Measurements from ENCODE around the gene MED12L. TPM values are rescaled to one million over a fixed set of nuclear protein-coding genes. Genes with fewer than 3 reads are reported as not detected.

The MED12L gene
- total and polyA plus RNA-seq, 8 donors, result 0.08 to 0.88 (median 0.45) TPM

DNA sequence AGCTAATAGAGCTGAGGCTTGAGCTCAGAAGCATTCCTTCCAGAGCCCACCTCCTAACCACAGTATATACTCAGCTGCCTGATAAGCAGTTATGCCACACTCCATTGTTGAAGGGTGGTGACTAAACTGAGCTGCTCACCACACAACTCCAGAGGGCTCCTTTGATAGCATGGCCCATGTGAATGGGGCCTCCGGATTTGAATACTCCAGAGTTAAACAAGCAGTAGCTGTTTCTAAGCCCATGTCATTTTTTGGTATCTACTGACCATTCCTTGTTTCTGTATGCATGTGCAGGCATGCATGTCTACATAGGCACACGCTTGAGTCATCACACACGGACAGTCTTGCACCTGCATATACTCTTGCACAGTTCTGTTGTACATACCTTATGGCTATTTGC is 346.5 kb downstream of the MED12L start:
- FAIRE-seq, result no peak

DNA sequence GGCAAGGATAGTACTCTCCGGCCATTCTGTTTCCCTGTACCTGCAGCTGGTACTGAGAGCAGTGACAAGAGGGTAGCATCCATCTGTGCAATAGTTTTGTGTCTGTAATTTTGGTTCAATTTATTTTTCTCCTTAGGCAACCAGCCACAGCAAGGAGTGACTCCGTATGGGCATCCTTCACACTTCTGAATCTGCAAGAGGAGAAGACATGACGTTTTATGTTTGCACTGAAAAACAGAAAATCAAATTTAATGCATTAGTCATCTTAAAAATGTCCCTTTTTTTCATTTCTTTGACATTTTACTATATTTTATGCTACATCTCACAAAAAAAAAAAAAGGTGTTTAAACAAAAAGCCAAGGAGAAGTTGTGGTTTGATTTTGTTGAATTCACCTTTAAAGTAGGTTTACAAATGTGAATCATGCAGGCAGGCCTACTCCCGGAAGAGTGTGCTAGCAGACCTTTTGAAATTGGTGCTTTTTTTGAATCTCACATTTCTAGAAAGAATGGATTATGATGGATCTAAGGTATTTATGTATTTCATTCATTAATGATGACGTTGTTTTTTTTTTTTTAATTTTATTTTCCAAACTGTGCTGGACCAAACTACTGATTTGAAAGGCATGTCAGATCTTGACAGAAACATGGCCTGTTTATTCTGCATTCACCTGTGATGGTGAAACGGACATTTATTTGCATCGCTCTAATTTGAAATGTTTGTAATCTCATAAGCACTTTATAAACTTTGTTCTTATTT is 347.3 kb downstream of the MED12L start:
- TF ChIP-seq, protein P1, sequence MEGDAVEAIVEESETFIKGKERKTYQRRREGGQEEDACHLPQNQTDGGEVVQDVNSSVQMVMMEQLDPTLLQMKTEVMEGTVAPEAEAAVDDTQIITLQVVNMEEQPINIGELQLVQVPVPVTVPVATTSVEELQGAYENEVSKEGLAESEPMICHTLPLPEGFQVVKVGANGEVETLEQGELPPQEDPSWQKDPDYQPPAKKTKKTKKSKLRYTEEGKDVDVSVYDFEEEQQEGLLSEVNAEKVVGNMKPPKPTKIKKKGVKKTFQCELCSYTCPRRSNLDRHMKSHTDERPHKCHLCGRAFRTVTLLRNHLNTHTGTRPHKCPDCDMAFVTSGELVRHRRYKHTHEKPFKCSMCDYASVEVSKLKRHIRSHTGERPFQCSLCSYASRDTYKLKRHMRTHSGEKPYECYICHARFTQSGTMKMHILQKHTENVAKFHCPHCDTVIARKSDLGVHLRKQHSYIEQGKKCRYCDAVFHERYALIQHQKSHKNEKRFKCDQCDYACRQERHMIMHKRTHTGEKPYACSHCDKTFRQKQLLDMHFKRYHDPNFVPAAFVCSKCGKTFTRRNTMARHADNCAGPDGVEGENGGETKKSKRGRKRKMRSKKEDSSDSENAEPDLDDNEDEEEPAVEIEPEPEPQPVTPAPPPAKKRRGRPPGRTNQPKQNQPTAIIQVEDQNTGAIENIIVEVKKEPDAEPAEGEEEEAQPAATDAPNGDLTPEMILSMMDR (IDR thresholded peaks at IDR 0.05), result no peak
- Histone ChIP-seq H3K4me3 (no peak overlapping the region), H3K36me3 (no peaks in the 10 kb centered on the region), H3K9me3 (no peaks in the 10 kb centered on the region), H3K4me1 (no peaks in the 10 kb centered on the region), H3K27me3 (no peaks in the 10 kb centered on the region), H3K27ac (no peak overlapping the region)
- DNase-seq (no peak), FAIRE-seq (no peak), ATAC-seq (no peak)
- 79 to 81% methylated on average over 7 of the region's 7 CpGs for WGBS, 2 donors
- intact Hi-C loops (cut with DNase I), result no loop called here

More for the DNA sequence above, 346.5 kb downstream of the MED12L start:
- Histone ChIP-seq H3K36me3 (no peaks in the 10 kb centered on the region), H3K27ac (no peak overlapping the region), H3K4me1 (no peaks in the 10 kb centered on the region), H3K4me3 (no peak overlapping the region), H3K27me3 (no peaks in the 10 kb centered on the region), H3K9me3 (no peaks in the 10 kb centered on the region)
- DNase-seq (no peak), ATAC-seq (no peak)
- 86 to 89% methylated on average over 3 of the region's 3 CpGs for WGBS, 2 donors
- intact Hi-C loops (cut with DNase I), result no loop called here
- TF ChIP-seq, protein P1 (IDR thresholded peaks at IDR 0.05), result no peak

DNA sequence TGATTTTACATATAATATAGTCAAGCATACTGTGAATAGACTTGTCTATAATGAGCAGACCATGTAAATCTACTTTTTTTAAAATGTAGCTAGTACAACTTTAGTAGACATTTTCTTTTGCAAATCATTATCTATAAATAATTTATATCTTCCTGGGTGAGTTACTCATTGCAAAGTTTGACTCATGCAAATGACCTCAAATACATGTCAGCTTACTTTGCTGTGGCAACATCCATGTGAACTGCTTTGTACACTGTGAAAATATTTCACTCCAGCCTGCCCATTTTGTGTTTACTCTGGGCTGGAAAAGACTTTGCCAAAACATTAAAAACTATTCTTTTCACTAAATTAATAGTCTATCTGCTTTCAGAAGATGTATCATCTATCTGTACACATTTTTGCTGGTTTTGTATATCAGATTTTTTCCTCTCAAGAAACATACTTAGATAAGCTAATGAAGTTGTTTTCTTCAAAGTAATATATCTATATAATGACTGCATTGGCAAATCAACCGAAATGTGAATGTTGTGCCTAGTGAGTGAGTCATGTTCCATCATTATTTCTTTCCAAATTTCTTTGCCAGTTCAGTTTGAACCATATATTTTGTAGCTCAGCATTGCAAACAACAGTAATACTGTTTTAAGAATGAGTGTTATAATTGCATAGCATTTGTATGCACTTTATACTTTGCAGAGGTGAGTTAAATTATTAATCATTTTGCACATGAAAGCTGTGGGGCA is 348.9 kb downstream of the MED12L start:
- TF ChIP-seq, protein P1 (IDR thresholded peaks at IDR 0.05), result no peak
- 30 to 33% methylated on average over 1 of the region's 1 CpG for WGBS, 2 donors
- Histone ChIP-seq H3K4me3 (no peak overlapping the region), H3K9me3 (no peaks in the 10 kb centered on the region), H3K27me3 (no peaks in the 10 kb centered on the region), H3K4me1 (no peaks in the 10 kb centered on the region), H3K36me3 (no peaks in the 10 kb centered on the region), H3K27ac (no peak overlapping the region)
- DNase-seq, result no peak
- no peak for FAIRE-seq
- intact Hi-C loops (cut with DNase I), result no loop called here
- peak; percentile 56 to 73 (median 62) for ATAC-seq

DNA sequence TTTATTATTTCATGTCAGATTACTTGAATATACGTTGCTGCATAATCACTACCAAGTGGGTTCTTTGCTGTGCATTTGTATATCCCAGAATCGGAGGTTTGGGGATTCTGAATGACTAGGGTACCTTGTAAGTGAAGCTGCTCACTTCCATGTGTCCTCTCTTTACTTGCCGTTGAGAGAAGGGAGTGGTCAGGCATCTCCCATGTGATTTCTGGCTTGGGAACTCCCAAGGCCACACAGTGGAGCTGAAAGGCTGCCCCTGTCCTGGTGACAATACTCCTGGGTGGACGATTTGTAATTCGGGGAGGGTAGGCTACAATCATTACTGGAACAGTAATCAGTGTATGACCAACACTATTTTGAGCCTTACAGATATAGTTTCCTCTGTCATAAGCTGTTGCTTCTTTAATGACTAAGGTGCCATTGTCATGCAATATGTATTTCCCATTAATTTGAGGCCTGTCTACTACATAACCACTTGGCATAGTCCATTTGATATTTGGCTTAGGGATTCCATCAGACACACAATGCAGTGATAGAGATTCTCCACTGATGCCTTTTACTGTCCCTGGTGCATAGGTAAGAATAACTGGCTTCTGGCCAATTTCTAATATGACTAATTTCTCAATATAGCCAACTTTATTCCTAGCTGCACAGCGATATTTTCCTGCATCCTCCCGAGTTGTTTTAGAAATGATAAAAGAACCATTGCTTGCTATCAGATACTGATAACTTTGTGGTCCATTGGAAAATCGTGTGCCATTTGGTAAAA is 351.4 kb downstream of the MED12L start:
- no peaks in the 10 kb centered on the region for H3K27me3 ChIP-seq
- H3K9me3 ChIP-seq, result no peaks in the 10 kb centered on the region
- TF ChIP-seq, protein P1 (IDR thresholded peaks at IDR 0.05), result no peak
- ATAC-seq (no peak), DNase-seq (no peak), FAIRE-seq (no peak)
- no peaks in the 10 kb centered on the region for H3K36me3 ChIP-seq
- H3K4me3 ChIP-seq, result no peak overlapping the region
- WGBS, 2 donors, result 60 to 72% methylated on average over 8 of the region's 8 CpGs
- intact Hi-C loops (cut with DNase I), result loop anchor here in 1 of 3 donors (5.0 kb wide), 1 partner anchor 405 kb away; no protein-coding TSS in a partner anchor
- H3K4me1 ChIP-seq, result no peaks in the 10 kb centered on the region
- no peak overlapping the region for H3K27ac ChIP-seq
